ENCODE data around the gene APOOL. TPM values are rescaled to one million over a fixed set of nuclear protein-coding genes. Genes with fewer than 3 reads are reported as not detected.
"Not testable (repeated sequence)": the region's sequence is repeated elsewhere in the genome, so short reads cannot be mapped to it uniquely, and the experiment has no call there.

APOOL gene
- total RNA-seq, 4 donors from 2014 or later = 1.1 to 11.2 (median 7.2) TPM

- Histone ChIP-seq H3K27me3 (no peaks in the 10 kb centered on the region), H3K4me1 (no peaks in the 10 kb centered on the region), H3K4me3 (no peak overlapping the region), H3K36me3 (no peaks in the 10 kb centered on the region), H3K9me3 (no peaks in the 10 kb centered on the region), H3K27ac (no peak overlapping the region)
- DNase-seq = no peak
- WGBS, 2 donors (ENCODE audit: low coverage in 1 of 2) = 77% methylated on average over 1 of the region's 1 CpG; no CpG with 5 or more reads in 1 of the 2 donors
- intact Hi-C loops (cut with DNase I; ENCODE audit: low total_unique reads) = no loop called here
- in situ Hi-C loops (cut with MboI; ENCODE audit: low pct_ligation_motif_present in 1 of 4, low pct_unique_long_range_greater_than_20kb in 1 of 4, low sequenced_read_pairs in 3 of 4) = no loop called here
- TF ChIP-seq CTCF (IDR thresholded peaks at IDR 0.05) (no peak), POLR2AphosphoS5 (IDR thresholded peaks at IDR 0.05) (no peak), POLR2A (IDR thresholded peaks at IDR 0.05) (no peak), EP300 (IDR thresholded peaks at IDR 0.05; ENCODE audit: low read depth) (no peak)
Observed at GRCh38 chrX:84993150-84993549, 10.5 kb upstream of the APOOL start.

- Histone ChIP-seq H3K27me3 (no peaks in the 10 kb centered on the region), H3K36me3 (no peaks in the 10 kb centered on the region), H3K4me3 (no peak overlapping the region), H3K9me3 (no peaks in the 10 kb centered on the region), H3K27ac (no peak overlapping the region), H3K4me1 (peaks cover 0 to 5% (median 3%) of the 10 kb centered on the region in 4 donors)
- intact Hi-C loops (cut with DNase I; ENCODE audit: low total_unique reads) = no loop called here
- WGBS, 2 donors (ENCODE audit: low coverage in 1 of 2) = 87% methylated on average over 1 of the region's 1 CpG; no CpG with 5 or more reads in 1 of the 2 donors
- TF ChIP-seq CTCF (IDR thresholded peaks at IDR 0.05) = no peak
- in situ Hi-C loops (cut with MboI; ENCODE audit: low pct_ligation_motif_present in 1 of 4, low pct_unique_long_range_greater_than_20kb in 1 of 4, low sequenced_read_pairs in 3 of 4) = no loop called here
- DNase-seq = no peak
Observed at GRCh38 chrX:85001344-85001743, 2.3 kb upstream of the APOOL start.

GRCh38 chrX:85004255-85004654 lies 578 bp downstream of the APOOL start:
- no peaks in the 10 kb centered on the region for H3K9me3 ChIP-seq
- no peaks in the 10 kb centered on the region for H3K36me3 ChIP-seq
- no peak for DNase-seq
- WGBS, 2 donors (ENCODE audit: low coverage in 1 of 2) = 19 to 54% methylated on average over 5 to 11 of the region's 11 CpGs
- peak overlapping the region; percentile 39 to 69 (median 52) for H3K4me3 ChIP-seq
- peak overlapping the region; percentile 52 to 79 (median 70) for H3K27ac ChIP-seq
- no peak for TF ChIP-seq POLR2AphosphoS5 (IDR thresholded peaks at IDR 0.05)
- TF ChIP-seq CTCF (IDR thresholded peaks at IDR 0.05) = no peak
- TF ChIP-seq EP300 (IDR thresholded peaks at IDR 0.05; ENCODE audit: low read depth) = no peak
- no peak for TF ChIP-seq POLR2A (IDR thresholded peaks at IDR 0.05)
- peaks cover 0 to 5% (median 3%) of the 10 kb centered on the region in 4 donors for H3K4me1 ChIP-seq
- in situ Hi-C loops (cut with MboI; ENCODE audit: low pct_ligation_motif_present in 1 of 4, low pct_unique_long_range_greater_than_20kb in 1 of 4, low sequenced_read_pairs in 3 of 4) = no loop called here
- intact Hi-C loops (cut with DNase I; ENCODE audit: low total_unique reads) = no loop called here
- H3K27me3 ChIP-seq = no peaks in the 10 kb centered on the region

DNA sequence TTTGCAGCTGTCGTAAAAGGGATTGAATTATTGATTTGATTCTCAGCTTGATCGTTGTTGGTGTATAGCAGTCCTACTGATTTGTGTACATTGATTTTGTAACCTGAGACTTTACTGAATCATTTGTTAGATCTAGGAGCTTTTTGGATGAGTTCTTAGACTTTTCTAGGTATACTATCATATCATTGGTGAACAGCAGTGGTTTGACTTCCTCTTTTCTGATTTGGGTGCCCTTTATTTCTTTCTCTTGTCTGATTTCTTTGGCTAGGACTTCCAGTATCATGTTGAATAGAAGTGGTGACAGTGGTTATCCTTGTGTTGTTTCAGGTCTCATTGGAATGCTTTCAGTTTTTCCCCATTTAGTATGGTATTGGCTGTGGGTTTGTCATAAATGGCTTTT lies 8.4 kb downstream of the APOOL start:
- no peak for DNase-seq
- intact Hi-C loops (cut with DNase I; ENCODE audit: low total_unique reads) = no loop called here
- Histone ChIP-seq H3K27me3 (no peaks in the 10 kb centered on the region), H3K36me3 (no peaks in the 10 kb centered on the region), H3K9me3 (no peaks in the 10 kb centered on the region), H3K4me3 (no peak overlapping the region), H3K27ac (no peak overlapping the region), H3K4me1 (no peaks in the 10 kb centered on the region)
- no peak for TF ChIP-seq POLR2A (IDR thresholded peaks at IDR 0.05)
- WGBS, 2 donors (ENCODE audit: low coverage in 1 of 2) = 93% methylated on average over 2 of the region's 2 CpGs; no CpG with 5 or more reads in 1 of the 2 donors
- in situ Hi-C loops (cut with MboI; ENCODE audit: low pct_ligation_motif_present in 1 of 4, low pct_unique_long_range_greater_than_20kb in 1 of 4, low sequenced_read_pairs in 3 of 4) = no loop called here

- H3K4me3 ChIP-seq; H3K27ac ChIP-seq; in situ Hi-C loops (cut with MboI; ENCODE audit: low pct_ligation_motif_present in 1 of 4, low pct_unique_long_range_greater_than_20kb in 1 of 4, low sequenced_read_pairs in 3 of 4); intact Hi-C loops (cut with DNase I; ENCODE audit: low total_unique reads); H3K4me1 ChIP-seq; DNase-seq; H3K27me3 ChIP-seq; H3K36me3 ChIP-seq; H3K9me3 ChIP-seq: not testable (repeated sequence)
- 87 to 93% methylated on average over 2 to 8 of the region's 8 CpGs for WGBS, 2 donors (ENCODE audit: low coverage in 1 of 2)
Observed at GRCh38 chrX:85015351-85015750, 11.7 kb downstream of the APOOL start.

Data from transverse colon (tissue), 4 donors.